ENCODE data around the gene PHC2.

The PHC2 gene

GRCh38 chr1:33277488-33278084, 153.3 kb downstream of the PHC2 start:
- ChIA-PET POLR2A (no interaction called here), CTCF (interaction anchor here (0.9 to 1.2 kb wide), 3 partner anchors 17 to 151 kb away, joined by 3 to 5 read pairs (median 5); no protein-coding TSS in a partner anchor)
- H3K9me3 ChIP-seq (ENCODE audit: control insufficient read depth, insufficient read depth, low read depth, low read length) = no peaks in the 10 kb centered on the region
- H3K4me3 ChIP-seq (ENCODE audit: low read depth, low read length) = no peak overlapping the region
- TF ChIP-seq ZBTB10 (tag by site-specific recombination; IDR thresholded peaks at IDR 0.05) (no peak), ZNF518A (tag by site-specific recombination; conservative IDR thresholded peaks at IDR 0.05; ENCODE audit: low read depth) (no peak), ZSCAN18 (tag by site-specific recombination; IDR thresholded peaks at IDR 0.05) (no peak), SP7 (tag by site-specific recombination; IDR thresholded peaks at IDR 0.05) (no peak), MYNN (tag by site-specific recombination; IDR thresholded peaks at IDR 0.05; ENCODE audit: borderline replicate concordance) (no peak), YY2 (tag by site-specific recombination; IDR thresholded peaks at IDR 0.05) (no peak), SETDB1 (IDR thresholded peaks at IDR 0.05; ENCODE audit: insufficient read length, low read length) (no peak), MEIS1 (CRISPR knock-in tag; IDR thresholded peaks at IDR 0.05; ENCODE audit: borderline replicate concordance) (no peak), ZNF600 (tag by site-specific recombination; IDR thresholded peaks at IDR 0.05) (no peak), ZNF776 (tag by site-specific recombination; IDR thresholded peaks at IDR 0.05; ENCODE audit: borderline replicate concordance) (no peak), ZNF701 (tag by site-specific recombination; IDR thresholded peaks at IDR 0.05) (no peak)
- H3K36me3 ChIP-seq (ENCODE audit: control insufficient read depth in 2 of 2, insufficient read depth in 1 of 2, low read length in 2 of 2) = peaks cover 0 to 40% of the 10 kb centered on the region in 2 experiments; a peak in 2 of 3 replicates
- H3K4me1 ChIP-seq (ENCODE audit: control insufficient read depth, insufficient read depth, low read length) = no peaks in the 10 kb centered on the region
- no peak overlapping the region for H3K27ac ChIP-seq (ENCODE audit: extremely low read depth, low read depth, low read length)

- Histone ChIP-seq H3K4me3 (ENCODE audit: low read depth, low read length) (no peak overlapping the region), H3K27ac (ENCODE audit: extremely low read depth, low read depth, low read length) (no peak overlapping the region), H3K36me3 (ENCODE audit: control insufficient read depth in 2 of 2, insufficient read depth in 1 of 2, low read length in 2 of 2) (peaks cover 0 to 33% of the 10 kb centered on the region in 2 experiments; a peak in 2 of 3 replicates), H3K4me1 (ENCODE audit: control insufficient read depth, insufficient read depth, low read length) (no peaks in the 10 kb centered on the region), H3K9me3 (ENCODE audit: control insufficient read depth, insufficient read depth, low read depth, low read length) (no peaks in the 10 kb centered on the region)
- ChIA-PET CTCF (no interaction called here), POLR2A (no interaction called here)
- no peak for TF ChIP-seq ZNF416 (tag by site-specific recombination; IDR thresholded peaks at IDR 0.05)
- no peak for TF ChIP-seq ZNF2 (tag by site-specific recombination; IDR thresholded peaks at IDR 0.05)
- TF ChIP-seq GFI1B (tag by site-specific recombination; IDR thresholded peaks at IDR 0.05) = no peak
- TF ChIP-seq SP3 (tag by site-specific recombination; IDR thresholded peaks at IDR 0.05) = no peak
Observed at GRCh38 chr1:33276573-33277298, 154.2 kb downstream of the PHC2 start.
